HEK293 (cell line): ENCODE measurements around the gene PTPRN2.

Experiments used
- CTCF ChIA-PET: fragments of 350-600 bp; formaldehyde crosslinking; extraction: SDS; loops from one replicate; lab custom pipeline; 2021; ENCODE audit warnings: antibody characterized with exemption; lab: Yijun Ruan, JAX
- POLR2A ChIA-PET: fragments of 300-600 bp; formaldehyde crosslinking; extraction: SDS; loops from one replicate; lab custom pipeline; 2020; ENCODE audit warnings: antibody characterized with exemption, inconsistent platforms; lab: Yijun Ruan, JAX
- H3K27ac ChIP-seq: fragments of 200-500 bp; sonication (Bioruptor generic); 2 replicates; pipeline ENCODE4 v1.5.1; 2014; ENCODE audit warnings: low read depth, low read length, control low read depth, inconsistent platforms; ENCODE audit errors: extremely low read depth
- H3K36me3 ChIP-seq, 2 experiments: fragments of 200-500 bp in 1 of 2; sonication (Bioruptor generic) in 1 of 2; 1 replicate in 1 of 2; 2 replicates in 1 of 2; pipeline ENCODE4 v1.5.1; 2014 to 2017; ENCODE audit warnings: inconsistent platforms in 2 of 2, low read length in 2 of 2; ENCODE audit not compliant: control insufficient read depth in 2 of 2, insufficient read depth in 1 of 2
- H3K4me1 ChIP-seq: fragments of 200-500 bp; sonication (Bioruptor generic); 2 replicates; pipeline ENCODE4 v1.5.1; 2014; ENCODE audit warnings: mild to moderate bottlenecking, low read length, inconsistent platforms; ENCODE audit not compliant: control insufficient read depth, insufficient read depth
- H3K4me3 ChIP-seq: 2 replicates; pipeline ENCODE4 v1.5.1; 2011; ENCODE audit warnings: low read depth, mild to moderate bottlenecking, control low read depth, low read length, moderate library complexity
- H3K9me3 ChIP-seq: fragments of 200-500 bp; sonication (Bioruptor generic); 2 replicates; pipeline ENCODE4 v1.5.1; 2014; ENCODE audit warnings: low read depth, low read length, inconsistent platforms; ENCODE audit not compliant: control insufficient read depth, insufficient read depth
- BCL11B ChIP-seq: fragments of 450-650 bp; formaldehyde crosslinking; IDR thresholded peaks from 2 replicates; pipeline ENCODE4 v1.5.1; 2016; ENCODE audit warnings: low read depth, missing biosample characterization, missing genetic modification characterization
- GLI4 ChIP-seq: fragments of 450-650 bp; formaldehyde crosslinking; IDR thresholded peaks from 2 replicates; pipeline ENCODE4 v1.5.1; 2016; ENCODE audit warnings: missing biosample characterization, missing genetic modification characterization
- GLIS1 ChIP-seq: fragments of 450-650 bp; formaldehyde crosslinking; IDR thresholded peaks from 2 replicates; pipeline ENCODE4 v1.5.1; 2016; ENCODE audit warnings: missing biosample characterization, missing genetic modification characterization
- HIC1 ChIP-seq: fragments of 450-650 bp; formaldehyde crosslinking; IDR thresholded peaks from 2 replicates; pipeline ENCODE4 v1.5.1; 2016; ENCODE audit warnings: missing biosample characterization, missing genetic modification characterization
- KLF7 ChIP-seq: fragments of 450-650 bp; formaldehyde crosslinking; IDR thresholded peaks from 2 replicates; pipeline ENCODE4 v1.5.1; 2016; ENCODE audit warnings: missing biosample characterization, missing genetic modification characterization, borderline replicate concordance
- REPIN1 ChIP-seq: fragments of 450-650 bp; formaldehyde crosslinking; IDR thresholded peaks from 2 replicates; pipeline ENCODE4 v1.5.1; 2017; ENCODE audit warnings: missing biosample characterization, missing genetic modification characterization, low read depth
- SALL2 ChIP-seq: fragments of 450-650 bp; formaldehyde crosslinking; IDR thresholded peaks from 2 replicates; pipeline ENCODE4 v1.5.0; 2017; ENCODE audit warnings: missing biosample characterization, mild to moderate bottlenecking, missing genetic modification characterization, borderline replicate concordance
- ZBTB21 ChIP-seq: fragments of 450-650 bp; formaldehyde crosslinking; IDR thresholded peaks from 2 replicates; pipeline ENCODE4 v1.5.1; 2017; ENCODE audit warnings: missing biosample characterization, missing genetic modification characterization
- ZNF398 ChIP-seq: fragments of 450-650 bp; formaldehyde crosslinking; IDR thresholded peaks from 2 replicates; pipeline ENCODE4 v1.5.1; 2017; ENCODE audit warnings: missing biosample characterization, missing genetic modification characterization
- ZNF449 ChIP-seq: fragments of 450-650 bp; formaldehyde crosslinking; IDR thresholded peaks from 2 replicates; pipeline ENCODE4 v1.5.1; 2017; ENCODE audit warnings: missing biosample characterization, mild to moderate bottlenecking, missing genetic modification characterization, moderate library complexity
- ZNF580 ChIP-seq: fragments of 450-650 bp; formaldehyde crosslinking; IDR thresholded peaks from 2 replicates; pipeline ENCODE4 v1.5.1; 2016; ENCODE audit warnings: missing biosample characterization, missing genetic modification characterization
- ZNF596 ChIP-seq: fragments of 450-650 bp; IDR thresholded peaks from 2 replicates; pipeline ENCODE4 v1.5.0; 2018; ENCODE audit warnings: missing biosample characterization, mild to moderate bottlenecking, missing genetic modification characterization, moderate library complexity
- ZNF629 ChIP-seq: fragments of 450-650 bp; formaldehyde crosslinking; IDR thresholded peaks from 2 replicates; pipeline ENCODE4 v1.5.1; 2017; ENCODE audit warnings: missing biosample characterization, missing genetic modification characterization
- ZNF658 ChIP-seq: fragments of 450-650 bp; formaldehyde crosslinking; IDR thresholded peaks from 2 replicates; pipeline ENCODE4; 2016; ENCODE audit warnings: missing biosample characterization, missing genetic modification characterization
- ZNF701 ChIP-seq: fragments of 450-650 bp; formaldehyde crosslinking; IDR thresholded peaks from 2 replicates; pipeline ENCODE4 v1.5.1; 2016; ENCODE audit warnings: missing biosample characterization, missing genetic modification characterization
- ZNF791 ChIP-seq: fragments of 450-650 bp; formaldehyde crosslinking; IDR thresholded peaks from 2 replicates; pipeline ENCODE4 v1.5.1; 2016; ENCODE audit warnings: missing biosample characterization, missing genetic modification characterization
- ZSCAN5A ChIP-seq: fragments of 450-650 bp; formaldehyde crosslinking; IDR thresholded peaks from 2 replicates; pipeline ENCODE4 v1.5.1; 2016; ENCODE audit warnings: missing biosample characterization, missing genetic modification characterization
- ZXDB ChIP-seq: fragments of 450-650 bp; formaldehyde crosslinking; IDR thresholded peaks from 2 replicates; pipeline ENCODE4 v1.5.1; 2016; ENCODE audit warnings: missing biosample characterization, missing genetic modification characterization

Gene PTPRN2

GRCh38 chr7:157524731-157525130 is 1062.9 kb downstream of the PTPRN2 start:
- Histone ChIP-seq H3K4me3 (no peak overlapping the region), H3K27ac (no peak overlapping the region), H3K9me3 (no peaks in the 10 kb centered on the region), H3K4me1 (no peaks in the 10 kb centered on the region), H3K36me3 (no peaks in the 10 kb centered on the region)
- POLR2A ChIA-PET, result no interaction called here
- CTCF ChIA-PET, result no interaction called here
- TF ChIP-seq ZNF449 (tag by site-specific recombination) (no peak), SALL2 (tag by site-specific recombination) (no peak), ZNF629 (tag by site-specific recombination) (no peak), ZSCAN5A (tag by site-specific recombination) (no peak), REPIN1 (no peak), ZNF658 (tag by site-specific recombination) (no peak), ZNF398 (no peak), ZNF596 (peak; percentile 71; the same call in 1 of the 2 replicates)

GRCh38 chr7:157523766-157524421 is 1063.7 kb downstream of the PTPRN2 start:
- H3K9me3 ChIP-seq, result no peaks in the 10 kb centered on the region
- CTCF ChIA-PET, result no interaction called here
- no peaks in the 10 kb centered on the region for H3K4me1 ChIP-seq
- H3K4me3 ChIP-seq, result no peak overlapping the region
- TF ChIP-seq ZNF596 (no peak), BCL11B (tag by site-specific recombination) (no peak), ZNF580 (tag by site-specific recombination) (no peak), ZXDB (tag by site-specific recombination) (no peak), ZBTB21 (tag by site-specific recombination) (no peak), KLF7 (tag by site-specific recombination) (no peak), GLI4 (tag by site-specific recombination) (no peak), GLIS1 (no peak), HIC1 (tag by site-specific recombination) (no peak), ZNF701 (tag by site-specific recombination) (no peak), ZNF791 (tag by site-specific recombination) (no peak)
- H3K36me3 ChIP-seq, result no peaks in the 10 kb centered on the region
- H3K27ac ChIP-seq, result no peak overlapping the region
- POLR2A ChIA-PET, result no interaction called here
